Measurements from ENCODE around the gene TMPRSS4.
A peak's percentile ranks its signal among the peaks of the same experiment; 100 is the strongest.

The TMPRSS4 gene

GRCh38 chr11:118081241-118081958 lies 4.5 kb downstream of the TMPRSS4 start:
- no peak for DNase-seq

- no peak for DNase-seq
Observed at GRCh38 chr11:118082880-118083552, 6.1 kb downstream of the TMPRSS4 start.

- no peak for DNase-seq
Observed at GRCh38 chr11:118084247-118084646, 7.4 kb downstream of the TMPRSS4 start.

- no peak for DNase-seq
Observed at GRCh38 chr11:118084656-118085055, 7.8 kb downstream of the TMPRSS4 start.

GRCh38 chr11:118086913-118087768 lies 10.3 kb downstream of the TMPRSS4 start, which contains the start of gene SMIM35:
Gene SMIM35 (minus strand): TSS chr11:118086963. CDS start chr11:118086757, 206 bp downstream.
- no peak for DNase-seq

GRCh38 chr11:118087931-118088330 lies 11.1 kb downstream of the TMPRSS4 start:
- DNase-seq = no peak

GRCh38 chr11:118088531-118088930 lies 11.7 kb downstream of the TMPRSS4 start:
- peak; percentile 4 for DNase-seq

- no peak for DNase-seq
Observed at GRCh38 chr11:118090545-118091162, 13.8 kb downstream of the TMPRSS4 start.

- DNase-seq = no peak
Observed at GRCh38 chr11:118091690-118092089, 14.8 kb downstream of the TMPRSS4 start.

GRCh38 chr11:118092907-118093571 lies 16.2 kb downstream of the TMPRSS4 start:
- DNase-seq = no peak

- DNase-seq = no peak
Observed at GRCh38 chr11:118095493-118095892, 18.6 kb downstream of the TMPRSS4 start.

- no peak for DNase-seq
Observed at GRCh38 chr11:118095967-118096367, 19.1 kb downstream of the TMPRSS4 start.

GRCh38 chr11:118098996-118099837 lies 22.3 kb downstream of the TMPRSS4 start:
- no peak for DNase-seq

GRCh38 chr11:118099838-118100556 lies 23.1 kb downstream of the TMPRSS4 start:
- DNase-seq = no peak

GRCh38 chr11:118100691-118101232 lies 23.9 kb downstream of the TMPRSS4 start:
- DNase-seq = no peak

GRCh38 chr11:118102721-118103261 lies 25.9 kb downstream of the TMPRSS4 start:
- DNase-seq = no peak

- no peak for DNase-seq
Observed at GRCh38 chr11:118104491-118104890, 27.6 kb downstream of the TMPRSS4 start.

GRCh38 chr11:118105657-118106305 lies 28.9 kb downstream of the TMPRSS4 start:
- DNase-seq = no peak

- DNase-seq = peak; percentile 40
Observed at GRCh38 chr11:118106789-118107335, 30.0 kb downstream of the TMPRSS4 start.

All from fibroblast of skin of back (primary cell).